Aorta (tissue), 5 donors: ENCODE measurements around the gene PTPRG. TPM values are rescaled to one million over a fixed set of nuclear protein-coding genes. Genes with fewer than 3 reads are reported as not detected.

Source experiments
- ATAC-seq: fragments of 200-7000 bp; cut with Tn5 transposase; one replicate; pipeline ENCODE4 v1.9.1; 2022; ENCODE audit warnings: moderate library complexity; ENCODE audit not compliant: low FRiP score
- DNase-seq, 2 donors: peaks; one replicate each; pipeline ENCODE4 v3.0.0-alpha.2; 2020
- H3K27ac ChIP-seq, 2 donors: one replicate each; pipeline ENCODE4 v1.5.1; 2013; ENCODE audit warnings: low read length in 2 of 2, mild to moderate bottlenecking in 2 of 2, moderate library complexity in 2 of 2, control low read depth in 1 of 2, inconsistent platforms in 1 of 2, low read depth in 1 of 2
- H3K27me3 ChIP-seq, 2 donors: one replicate each; pipeline ENCODE4 v1.6.1; 2013; ENCODE audit warnings: control low read depth in 1 of 2, low read length in 1 of 2, mild to moderate bottlenecking in 1 of 2, moderate library complexity in 1 of 2; ENCODE audit not compliant: insufficient read depth in 2 of 2, control insufficient read depth in 1 of 2
- H3K36me3 ChIP-seq, 2 donors: one replicate each; pipeline ENCODE4 v1.6.1; 2013; ENCODE audit warnings: control low read depth in 1 of 2, low read length in 1 of 2, mild to moderate bottlenecking in 1 of 2; ENCODE audit not compliant: insufficient read depth in 2 of 2, control insufficient read depth in 1 of 2
- H3K4me1 ChIP-seq, 2 donors: one replicate each; pipeline ENCODE4 v1.6.1; 2013; ENCODE audit warnings: low read length in 2 of 2, control low read depth in 1 of 2, mild to moderate bottlenecking in 1 of 2, moderate library complexity in 1 of 2; ENCODE audit not compliant: insufficient read depth in 2 of 2, control insufficient read depth in 1 of 2
- H3K4me3 ChIP-seq, 2 donors: one replicate each; pipeline ENCODE4 v1.5.1; 2013; ENCODE audit warnings: low read length in 2 of 2, control low read depth in 1 of 2, mild to moderate bottlenecking in 1 of 2
- H3K9me3 ChIP-seq: one replicate; pipeline ENCODE4 v1.6.1; 2013; ENCODE audit warnings: mild to moderate bottlenecking, low read length; ENCODE audit not compliant: control insufficient read depth
- WGBS, 2 donors: extraction: QIAGEN DNeasy Blood & Tissue Kit; methylation state at CpG; one replicate each; pipeline ENCODE4 v1.1.7; 2013; 5-methylcytosine and 5-hydroxymethylcytosine counted together
- intact Hi-C, 2 donors: fragments of 100-400 bp; cut with DNase I; formaldehyde crosslinking; loops; one replicate each; pipeline versions ENCODE4 v1.14.2 to v1.15.0; 2022
- polyA plus RNA-seq, 2 donors: library from polyadenylated mRNA; stranded (reverse); fragments of 200-250 nt; gene quantifications; one replicate each; pipeline ENCODE4 v1.2.3, GENCODE V29; 2013
- total RNA-seq, 2 donors: library from RNA; stranded (reverse); fragmentation: NEBNext Ultra II Directional; extraction: Animal tissue kit (Norgen Biotek cat#: 25700); gene quantifications; one replicate each; pipeline ENCODE4 v1.2.1, GENCODE V29; 2021
- donor health status: healthy with polysubstance abuse.
- donor health status: Bipolar disorder and iron deficiency.
- donor health status: DM: no; HTN: no; CAD: no.
- donor health status: DM: no; HTN: no; CAD: no.
- donor health status: DM: yes; HTN: yes; CAD: no.

Gene PTPRG
- total and polyA plus RNA-seq, 4 donors, result 5.3 to 150 (median 52.4) TPM

DNA sequence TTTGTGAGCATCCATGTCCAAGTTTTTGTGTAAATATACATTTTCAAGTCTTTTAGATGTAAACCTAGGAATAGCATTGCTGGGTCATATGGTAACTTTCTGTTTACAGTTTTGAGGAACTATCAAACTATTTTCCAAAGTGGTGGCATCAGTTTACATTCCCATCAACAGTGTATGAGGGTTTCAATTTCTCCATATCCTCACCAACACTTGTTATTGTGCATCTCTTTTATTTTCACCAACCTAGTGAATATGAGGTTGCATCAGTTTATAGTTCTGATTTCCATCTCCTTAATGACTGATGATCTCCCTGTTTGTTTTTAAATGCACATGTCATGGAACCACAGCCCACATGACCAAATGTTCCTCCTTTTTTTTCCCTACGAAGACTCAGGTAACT is 610.8 kb downstream of the PTPRG start:
- ATAC-seq, result no peak
- Histone ChIP-seq H3K27ac (no peak overlapping the region), H3K27me3 (no peaks in the 10 kb centered on the region), H3K4me3 (no peak overlapping the region), H3K4me1 (no peaks in the 10 kb centered on the region), H3K9me3 (no peaks in the 10 kb centered on the region), H3K36me3 (no peaks in the 10 kb centered on the region)
- WGBS, 2 donors, result 100% methylated on average over 1 of the region's 1 CpG
- no peak for DNase-seq
- intact Hi-C loops, result no loop called here

DNA sequence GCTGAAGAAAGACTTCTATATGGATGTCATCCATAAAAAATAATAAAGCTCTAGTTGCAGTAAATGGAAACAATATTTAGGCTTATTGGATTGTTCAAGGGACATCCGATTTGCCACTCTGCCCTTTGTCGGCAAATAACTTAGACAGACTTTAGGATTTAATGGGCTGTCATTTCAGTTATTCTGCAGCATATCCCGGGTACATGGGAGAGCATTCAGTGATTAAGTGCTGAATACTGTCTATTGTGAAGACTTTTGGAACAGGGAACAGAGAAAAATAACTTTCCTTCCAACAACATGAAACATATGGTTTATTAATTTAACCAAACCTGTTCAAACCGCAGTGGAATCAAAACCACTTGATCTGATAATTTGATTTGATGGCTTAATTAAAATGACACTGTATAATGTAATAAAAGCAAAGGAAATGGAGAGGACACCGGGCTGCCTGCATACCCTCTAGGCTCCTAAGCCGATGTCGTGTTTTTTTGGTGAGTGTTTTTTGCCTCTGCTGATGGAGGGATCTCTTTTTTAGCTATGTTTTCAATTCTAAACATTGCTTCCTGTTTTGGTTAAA is 612.7 kb downstream of the PTPRG start:
- Histone ChIP-seq H3K9me3 (no peaks in the 10 kb centered on the region), H3K27me3 (no peaks in the 10 kb centered on the region), H3K4me3 (no peak overlapping the region), H3K4me1 (no peaks in the 10 kb centered on the region), H3K36me3 (no peaks in the 10 kb centered on the region), H3K27ac (no peak overlapping the region)
- 83 to 87% methylated on average over 7 of the region's 7 CpGs for WGBS, 2 donors
- ATAC-seq, result no peak
- DNase-seq, result no peak
- intact Hi-C loops, result no loop called here

DNA sequence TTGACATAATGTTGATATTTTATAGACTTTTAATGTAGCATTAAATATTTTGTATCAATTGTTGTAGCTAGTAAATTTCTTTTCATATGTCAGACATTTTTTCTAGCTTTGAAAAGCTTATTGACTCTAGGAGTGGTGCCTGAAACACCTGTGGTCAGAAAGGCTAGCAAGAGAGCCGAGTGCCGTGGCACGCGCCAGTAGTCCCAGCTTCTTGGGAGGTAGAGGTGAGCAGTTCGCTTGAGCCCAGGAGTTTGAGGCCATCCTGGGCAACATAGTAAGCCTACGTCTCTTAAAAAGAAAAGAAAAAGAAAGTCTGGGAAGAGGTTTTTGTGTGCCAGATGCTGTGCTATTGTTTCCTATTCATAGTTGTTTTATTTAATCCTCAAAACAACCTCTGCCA is 613.8 kb downstream of the PTPRG start:
- WGBS, 2 donors, result 86 to 89% methylated on average over 6 of the region's 6 CpGs
- intact Hi-C loops, result no loop called here
- DNase-seq, result no peak
- peaks cover 0 to under 1% of the 10 kb centered on the region in 2 donors for H3K36me3 ChIP-seq
- no peaks in the 10 kb centered on the region for H3K4me1 ChIP-seq
- no peaks in the 10 kb centered on the region for H3K27me3 ChIP-seq
- ATAC-seq, result no peak
- no peaks in the 10 kb centered on the region for H3K9me3 ChIP-seq
- H3K4me3 ChIP-seq, result no peak overlapping the region
- H3K27ac ChIP-seq, result no peak overlapping the region

DNA sequence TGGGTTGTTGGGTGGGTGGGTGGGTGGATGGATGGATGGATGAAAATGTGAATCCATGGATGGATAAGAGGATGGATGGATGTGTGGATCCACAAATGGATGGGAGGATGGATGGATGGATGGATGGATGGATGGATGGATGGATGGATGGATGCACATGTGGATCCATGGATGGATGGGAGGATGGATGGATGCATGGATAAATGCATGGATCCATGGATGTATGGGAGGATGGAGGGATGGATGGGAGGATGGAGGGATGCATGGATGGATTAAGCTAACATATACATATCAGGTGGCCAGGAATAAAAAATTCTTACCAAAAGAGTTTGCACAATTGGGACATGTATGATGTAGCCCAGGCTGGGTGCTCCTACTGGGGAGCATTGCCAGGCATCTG is 616.7 kb downstream of the PTPRG start:
- no peak for ATAC-seq
- Histone ChIP-seq H3K4me3 (no peak overlapping the region), H3K27me3 (no peaks in the 10 kb centered on the region), H3K27ac (no peak overlapping the region), H3K9me3 (no peaks in the 10 kb centered on the region), H3K36me3 (peaks cover 0 to 4% of the 10 kb centered on the region in 2 donors), H3K4me1 (no peaks in the 10 kb centered on the region)
- DNase-seq, result no peak
- intact Hi-C loops, result no loop called here

DNA sequence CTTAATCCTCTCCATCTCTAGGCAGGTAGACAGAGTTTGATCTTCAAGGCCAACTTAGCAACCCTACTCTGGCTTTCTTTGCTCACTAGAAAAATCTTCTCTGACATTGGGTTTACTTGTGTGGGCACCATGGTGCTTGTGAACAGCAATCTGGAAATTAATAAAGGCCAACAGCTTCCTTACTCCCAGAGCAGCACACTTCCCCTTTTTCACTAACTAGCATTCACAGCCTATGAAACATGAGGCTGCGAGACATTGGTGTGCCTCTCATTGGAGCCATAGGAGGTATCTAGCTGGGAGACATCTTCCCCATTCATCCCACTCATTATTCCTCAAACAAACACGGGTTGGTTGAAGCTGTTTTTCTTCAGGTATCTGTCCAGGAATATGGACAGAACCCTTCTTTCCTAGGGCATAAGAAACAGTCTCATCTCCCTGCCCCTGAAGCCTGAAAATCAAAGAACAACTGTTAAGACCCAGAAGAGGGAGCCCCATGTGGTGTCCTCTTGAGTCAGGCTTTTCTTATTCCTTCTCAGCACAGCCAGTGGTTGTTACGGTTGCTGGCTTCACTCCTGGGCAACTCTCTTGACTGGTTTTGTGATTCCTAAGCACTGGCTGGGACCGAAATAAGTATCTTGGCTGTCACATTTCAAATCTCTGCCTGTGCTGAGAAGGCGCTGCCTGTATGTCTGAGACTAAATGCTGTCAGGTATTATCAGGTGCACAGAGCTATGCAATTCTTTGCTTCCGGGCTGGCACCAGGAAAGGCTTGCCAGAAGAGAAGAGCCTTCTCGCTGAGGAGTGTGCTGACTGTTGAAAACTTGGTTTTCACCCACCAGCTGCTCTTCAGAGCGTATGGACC is 617.6 kb downstream of the PTPRG start:
- 85 to 90% methylated on average over 8 of the region's 8 CpGs for WGBS, 2 donors
- intact Hi-C loops, result no loop called here
- no peak overlapping the region for H3K27ac ChIP-seq
- H3K9me3 ChIP-seq, result no peaks in the 10 kb centered on the region
- H3K4me3 ChIP-seq, result no peak overlapping the region
- ATAC-seq (no peak), DNase-seq (no peak)
- no peaks in the 10 kb centered on the region for H3K27me3 ChIP-seq
- H3K4me1 ChIP-seq, result no peaks in the 10 kb centered on the region
- peaks cover 0 to 4% of the 10 kb centered on the region in 2 donors for H3K36me3 ChIP-seq

DNA sequence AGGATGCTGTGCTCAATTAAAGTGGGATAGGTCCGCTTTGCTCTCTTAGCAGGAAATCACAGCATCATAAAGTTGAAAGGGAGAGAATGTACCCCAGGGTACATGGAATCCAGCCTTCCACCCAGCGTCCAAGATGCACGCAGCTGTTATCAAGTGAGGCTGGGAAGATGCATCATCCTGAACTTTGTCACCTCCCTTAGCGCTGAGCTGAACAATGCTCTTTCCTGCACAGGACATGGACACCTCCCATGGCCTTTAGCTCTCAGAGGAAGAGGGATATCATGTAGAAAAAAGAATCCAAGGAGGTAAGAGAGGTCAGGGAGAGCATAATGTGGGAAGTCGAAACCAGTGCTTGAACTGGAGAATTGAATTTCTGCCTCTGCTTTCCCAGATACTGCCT is 619.1 kb downstream of the PTPRG start:
- Histone ChIP-seq H3K36me3 (peaks cover 0 to 4% of the 10 kb centered on the region in 2 donors), H3K9me3 (no peaks in the 10 kb centered on the region), H3K4me1 (no peaks in the 10 kb centered on the region), H3K27ac (no peak overlapping the region), H3K27me3 (no peaks in the 10 kb centered on the region), H3K4me3 (no peak overlapping the region)
- no peak for DNase-seq
- intact Hi-C loops, result no loop called here
- no peak for ATAC-seq
- 92 to 96% methylated on average over 5 of the region's 5 CpGs for WGBS, 2 donors

DNA sequence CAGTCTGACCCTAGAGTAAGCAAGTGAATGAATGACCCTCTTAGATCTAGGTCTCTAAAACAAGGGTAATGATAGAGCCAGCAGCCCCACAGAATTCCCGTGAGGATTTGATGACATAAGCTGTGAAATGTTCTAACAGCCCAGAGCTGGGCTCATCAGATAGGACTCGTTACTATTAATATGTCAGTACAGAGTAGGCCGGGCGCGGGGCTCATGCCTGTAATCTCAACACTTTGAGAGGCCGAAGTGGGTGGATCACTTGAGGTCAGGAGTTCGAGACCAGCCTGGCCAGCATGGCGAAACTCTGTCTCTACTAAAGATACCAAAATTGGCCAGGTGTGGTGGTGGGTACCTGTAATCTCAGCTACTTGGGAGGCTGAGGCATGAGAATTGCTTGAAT is 621.7 kb downstream of the PTPRG start:
- ATAC-seq, result no peak
- WGBS, 2 donors, result 95 to 96% methylated on average over 8 of the region's 8 CpGs

DNA sequence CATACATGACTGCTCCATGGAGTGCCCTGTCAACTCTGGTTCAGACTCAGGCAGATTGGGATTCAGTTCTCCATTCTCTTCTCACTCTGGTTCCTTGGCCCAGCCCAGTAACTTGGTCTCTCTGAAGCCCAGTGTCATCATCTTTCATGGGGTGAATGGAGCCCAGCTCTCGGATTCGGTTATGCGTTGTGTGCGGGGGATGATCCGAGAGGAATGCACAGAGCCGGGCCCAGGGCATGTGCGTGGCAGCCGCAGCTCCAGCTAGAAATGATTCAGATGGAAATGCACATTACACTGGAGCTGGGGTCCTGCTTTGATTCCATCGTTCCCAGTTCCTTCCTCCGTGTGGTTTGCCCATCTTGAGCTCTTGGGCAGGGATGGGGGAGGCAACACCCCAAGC is 622.6 kb downstream of the PTPRG start:
- Histone ChIP-seq H3K36me3 (peaks cover 0 to 4% of the 10 kb centered on the region in 2 donors), H3K27me3 (no peaks in the 10 kb centered on the region), H3K4me1 (no peaks in the 10 kb centered on the region), H3K4me3 (no peak overlapping the region), H3K9me3 (no peaks in the 10 kb centered on the region), H3K27ac (no peak overlapping the region)
- ATAC-seq, result no peak
- WGBS, 2 donors, result 97 to 98% methylated on average over 10 of the region's 10 CpGs
- intact Hi-C loops, result no loop called here
- DNase-seq, result no peak

More for the DNA sequence above, 621.7 kb downstream of the PTPRG start:
- no peaks in the 10 kb centered on the region for H3K9me3 ChIP-seq
- no peak overlapping the region for H3K27ac ChIP-seq
- no peak overlapping the region for H3K4me3 ChIP-seq
- peaks cover 0 to 4% of the 10 kb centered on the region in 2 donors for H3K36me3 ChIP-seq
- H3K27me3 ChIP-seq, result no peaks in the 10 kb centered on the region
- no peaks in the 10 kb centered on the region for H3K4me1 ChIP-seq
- intact Hi-C loops, result no loop called here
- DNase-seq, result no peak

DNA sequence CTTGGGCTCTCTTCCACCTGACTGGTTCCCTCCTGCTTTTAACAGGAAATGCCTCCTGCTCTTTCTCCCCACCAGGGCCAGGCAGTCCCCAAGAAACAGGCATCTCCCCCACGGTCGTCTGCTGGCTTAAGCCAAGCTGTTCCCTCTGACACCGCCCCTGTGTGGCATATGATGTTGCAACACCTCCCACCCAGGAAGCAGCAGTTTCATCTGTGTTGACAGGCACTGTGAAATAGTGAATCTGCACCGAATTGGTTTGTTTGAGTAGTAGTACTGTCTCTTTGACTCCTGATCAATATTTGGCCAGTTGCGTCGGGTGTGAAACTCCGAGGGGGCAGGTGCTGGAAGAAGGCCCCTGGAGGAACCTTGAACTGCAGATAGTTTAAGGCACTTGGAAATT is 623.2 kb downstream of the PTPRG start:
- intact Hi-C loops, result no loop called here
- DNase-seq, result no peak
- no peaks in the 10 kb centered on the region for H3K4me1 ChIP-seq
- H3K36me3 ChIP-seq, result peaks cover 0 to 4% of the 10 kb centered on the region in 2 donors
- no peaks in the 10 kb centered on the region for H3K27me3 ChIP-seq
- no peaks in the 10 kb centered on the region for H3K9me3 ChIP-seq
- ATAC-seq, result no peak
- WGBS, 2 donors, result 69 to 72% methylated on average over 7 of the region's 7 CpGs
- H3K27ac ChIP-seq, result no peak overlapping the region
- H3K4me3 ChIP-seq, result no peak overlapping the region
